ENCODE results near the gene DLGAP1. TPM values are rescaled to one million over a fixed set of nuclear protein-coding genes. Genes with fewer than 3 reads are reported as not detected.

Gene DLGAP1
- total RNA-seq, 1 experiment from 2014 or later: 0.07 TPM

DNA sequence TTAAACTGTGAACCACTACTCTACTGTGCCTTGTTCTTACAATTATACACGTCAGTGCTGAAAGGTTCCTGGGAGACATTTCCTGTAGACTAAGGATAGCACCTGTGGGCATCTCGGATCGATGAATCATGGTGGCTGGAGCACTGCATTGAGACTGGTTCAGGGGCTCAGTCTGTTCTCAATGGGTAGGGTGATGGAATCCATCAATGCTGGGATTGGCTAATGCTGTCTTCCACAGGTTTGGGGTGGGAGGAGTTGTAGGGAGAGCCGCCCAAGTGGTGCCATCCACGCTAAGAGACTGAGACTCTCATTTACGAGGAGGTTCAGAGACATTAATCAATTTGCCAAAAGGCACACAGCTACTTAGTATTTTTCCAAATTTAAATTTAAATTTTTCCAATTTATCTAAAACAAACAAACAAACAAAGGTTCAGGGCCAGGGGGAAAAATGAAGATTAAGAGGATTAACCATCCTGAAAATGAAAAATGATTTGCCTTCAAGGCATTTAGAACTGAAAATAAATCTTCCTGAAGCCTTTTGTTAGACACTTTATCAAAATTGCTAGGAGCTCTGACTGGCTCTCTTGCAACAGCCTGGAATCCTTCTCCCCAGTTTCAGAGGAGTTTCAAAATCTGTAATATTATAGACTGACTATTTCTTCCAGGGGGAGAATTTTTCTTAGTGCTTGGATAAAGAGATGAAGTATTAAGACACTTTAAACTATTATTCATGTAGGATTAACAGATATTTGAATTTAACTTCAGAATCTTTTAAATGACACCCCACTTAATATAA, 645.9 kb downstream of the DLGAP1 start:
- Histone ChIP-seq H3K4me3 (ENCODE audit: low read depth, low read length) (no peak overlapping the region), H3K9me3 (no peaks in the 10 kb centered on the region), H3K4me1 (no peaks in the 10 kb centered on the region), H3K27me3 (replicated peaks; ENCODE audit: control insufficient read depth, insufficient read depth, low read length) (no peaks in the 10 kb centered on the region), H3K36me3 (ENCODE audit: control insufficient read depth, insufficient read depth, low read length) (no peaks in the 10 kb centered on the region)
- no TSS peak for BruUV-seq (replicated peaks)
- ChIA-PET POLR2A (no interaction called here), CTCF (no interaction called here)
- Mint-ChIP-seq H3K4me3 (ENCODE audit: unreplicated experiment) (no peak overlapping the region), H3K27me3 (ENCODE audit: insufficient read depth, unreplicated experiment) (no peaks in the 10 kb centered on the region), H3K36me3 (ENCODE audit: insufficient read depth, unreplicated experiment) (no peaks in the 10 kb centered on the region), H3K27ac (ENCODE audit: unreplicated experiment) (no peak overlapping the region), H3K9me3 (ENCODE audit: unreplicated experiment) (no peaks in the 10 kb centered on the region), H3K4me1 (ENCODE audit: low read depth, unreplicated experiment) (no peaks in the 10 kb centered on the region)
- no peak for DNase-seq
- TF ChIP-seq, protein P1, sequence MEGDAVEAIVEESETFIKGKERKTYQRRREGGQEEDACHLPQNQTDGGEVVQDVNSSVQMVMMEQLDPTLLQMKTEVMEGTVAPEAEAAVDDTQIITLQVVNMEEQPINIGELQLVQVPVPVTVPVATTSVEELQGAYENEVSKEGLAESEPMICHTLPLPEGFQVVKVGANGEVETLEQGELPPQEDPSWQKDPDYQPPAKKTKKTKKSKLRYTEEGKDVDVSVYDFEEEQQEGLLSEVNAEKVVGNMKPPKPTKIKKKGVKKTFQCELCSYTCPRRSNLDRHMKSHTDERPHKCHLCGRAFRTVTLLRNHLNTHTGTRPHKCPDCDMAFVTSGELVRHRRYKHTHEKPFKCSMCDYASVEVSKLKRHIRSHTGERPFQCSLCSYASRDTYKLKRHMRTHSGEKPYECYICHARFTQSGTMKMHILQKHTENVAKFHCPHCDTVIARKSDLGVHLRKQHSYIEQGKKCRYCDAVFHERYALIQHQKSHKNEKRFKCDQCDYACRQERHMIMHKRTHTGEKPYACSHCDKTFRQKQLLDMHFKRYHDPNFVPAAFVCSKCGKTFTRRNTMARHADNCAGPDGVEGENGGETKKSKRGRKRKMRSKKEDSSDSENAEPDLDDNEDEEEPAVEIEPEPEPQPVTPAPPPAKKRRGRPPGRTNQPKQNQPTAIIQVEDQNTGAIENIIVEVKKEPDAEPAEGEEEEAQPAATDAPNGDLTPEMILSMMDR (IDR thresholded peaks at IDR 0.05; ENCODE audit: insufficient read depth in 1 of 2, low read depth in 1 of 2, low read length in 1 of 2, severe bottlenecking in 1 of 2, unreplicated experiment in 1 of 2): no peak
- intact Hi-C loops (cut with micrococcal nuclease; ENCODE audit: unreplicated experiment): no loop called here

DNA sequence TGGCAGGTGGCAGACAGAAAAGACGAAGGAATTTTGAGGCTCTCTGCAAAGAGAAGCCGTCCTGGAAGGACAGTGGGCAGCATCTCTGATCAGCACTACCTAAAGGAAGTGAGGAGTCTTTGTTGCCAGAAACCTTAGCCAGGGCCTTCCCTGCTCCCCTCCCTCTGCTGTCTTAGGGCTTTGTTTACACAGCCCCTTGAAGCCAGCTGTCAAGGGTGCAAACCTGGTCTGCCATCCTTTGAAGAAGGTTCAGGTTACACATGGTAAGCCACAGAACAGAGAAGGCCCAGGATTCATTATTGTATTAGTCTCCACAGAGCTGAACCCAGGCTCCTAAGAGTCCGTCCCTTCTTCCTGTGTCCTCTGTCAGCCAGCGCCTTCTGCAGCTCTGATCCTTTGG, 648.5 kb downstream of the DLGAP1 start:
- intact Hi-C loops (cut with micrococcal nuclease; ENCODE audit: unreplicated experiment): no loop called here
- TF ChIP-seq, protein P1 (IDR thresholded peaks at IDR 0.05; ENCODE audit: insufficient read depth in 1 of 2, low read depth in 1 of 2, low read length in 1 of 2, severe bottlenecking in 1 of 2, unreplicated experiment in 1 of 2): no peak
- Mint-ChIP-seq H3K36me3 (ENCODE audit: insufficient read depth, unreplicated experiment) (no peaks in the 10 kb centered on the region), H3K27me3 (ENCODE audit: insufficient read depth, unreplicated experiment) (no peaks in the 10 kb centered on the region), H3K27ac (ENCODE audit: unreplicated experiment) (no peak overlapping the region), H3K4me1 (ENCODE audit: low read depth, unreplicated experiment) (no peaks in the 10 kb centered on the region), H3K9me3 (ENCODE audit: unreplicated experiment) (no peaks in the 10 kb centered on the region), H3K4me3 (ENCODE audit: unreplicated experiment) (no peak overlapping the region)
- ChIA-PET CTCF (no interaction called here), POLR2A (no interaction called here)
- H3K27me3 ChIP-seq (replicated peaks; ENCODE audit: control insufficient read depth, insufficient read depth, low read length): no peaks in the 10 kb centered on the region
- no peaks in the 10 kb centered on the region for H3K36me3 ChIP-seq (ENCODE audit: control insufficient read depth, insufficient read depth, low read length)
- H3K4me1 ChIP-seq: no peaks in the 10 kb centered on the region
- H3K4me3 ChIP-seq (ENCODE audit: low read depth, low read length): no peak overlapping the region
- no peak for DNase-seq
- BruUV-seq (replicated peaks): no TSS peak
- H3K9me3 ChIP-seq: no peaks in the 10 kb centered on the region

DNA sequence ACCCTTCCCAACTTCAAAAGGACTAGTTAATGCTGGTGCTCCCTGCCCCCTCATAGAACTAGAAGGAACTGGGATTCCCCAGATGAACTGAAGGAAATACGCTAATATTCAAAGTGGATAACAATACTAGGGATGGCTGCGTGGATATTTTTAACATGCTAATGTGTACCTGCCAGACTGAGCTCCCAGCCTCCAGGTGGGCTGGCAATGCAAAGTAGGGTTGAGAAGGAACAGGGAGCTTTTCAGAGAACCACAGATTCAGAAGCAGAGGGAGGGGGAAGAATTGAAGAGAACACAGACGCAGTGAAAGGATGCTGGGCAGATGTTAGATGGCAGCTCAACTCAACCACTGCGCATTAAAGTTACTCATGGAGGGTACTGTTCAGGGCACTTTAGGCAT, 650.8 kb downstream of the DLGAP1 start:
- Histone ChIP-seq H3K4me1 (no peaks in the 10 kb centered on the region), H3K27me3 (replicated peaks; ENCODE audit: control insufficient read depth, insufficient read depth, low read length) (no peaks in the 10 kb centered on the region), H3K4me3 (ENCODE audit: low read depth, low read length) (no peak overlapping the region), H3K36me3 (ENCODE audit: control insufficient read depth, insufficient read depth, low read length) (no peaks in the 10 kb centered on the region), H3K9me3 (no peaks in the 10 kb centered on the region)
- H3K27me3 Mint-ChIP-seq (ENCODE audit: insufficient read depth, unreplicated experiment): no peaks in the 10 kb centered on the region
- intact Hi-C loops (cut with micrococcal nuclease; ENCODE audit: unreplicated experiment): no loop called here
- no peak overlapping the region for H3K27ac Mint-ChIP-seq (ENCODE audit: unreplicated experiment)
- no peak overlapping the region for H3K4me3 Mint-ChIP-seq (ENCODE audit: unreplicated experiment)
- no peak for DNase-seq
- no TSS peak for BruUV-seq (replicated peaks)
- ChIA-PET CTCF (no interaction called here), POLR2A (no interaction called here)
- no peaks in the 10 kb centered on the region for H3K4me1 Mint-ChIP-seq (ENCODE audit: low read depth, unreplicated experiment)
- no peaks in the 10 kb centered on the region for H3K9me3 Mint-ChIP-seq (ENCODE audit: unreplicated experiment)
- H3K36me3 Mint-ChIP-seq (ENCODE audit: insufficient read depth, unreplicated experiment): no peaks in the 10 kb centered on the region
- TF ChIP-seq, protein P1 (IDR thresholded peaks at IDR 0.05; ENCODE audit: insufficient read depth in 1 of 2, low read depth in 1 of 2, low read length in 1 of 2, severe bottlenecking in 1 of 2, unreplicated experiment in 1 of 2): no peak

Data from Caco-2 (cell line).